HG03457 (cell line): ENCODE data around the gene ZNF829.
A peak's percentile ranks its signal among the peaks of the same experiment; 100 is the strongest.

ENCODE experiments used
- ATAC-seq: cut with Tn5 transposase; IDR thresholded peaks from one replicate; pipeline ENCODE4 v1.9.1; 2021; ENCODE audit warnings: moderate number of reproducible peaks; ENCODE audit not compliant: unreplicated experiment

The ZNF829 gene

GRCh38 chr19:36915992-36916830 lies at the start of gene ZNF829, which contains the start of gene ZNF568:
Gene ZNF829, minus strand, starts transcription at chr19:36916291. Its CDS starts 1,124 bp downstream, at chr19:36915167.
Gene ZNF568, plus strand, starts transcription at chr19:36916332. Its CDS starts 6,439 bp downstream, at chr19:36922771.
- ATAC-seq, result peak; percentile 82

- ATAC-seq, result no peak
Measured at GRCh38 chr19:36963280-36963679, 47.2 kb upstream of the ZNF829 start.

- no peak for ATAC-seq
Measured at GRCh38 chr19:36962346-36962745, 46.3 kb upstream of the ZNF829 start.

- no peak for ATAC-seq
Measured at GRCh38 chr19:36950335-36951119, 34.4 kb upstream of the ZNF829 start.

- ATAC-seq, result no peak
Measured at GRCh38 chr19:36939153-36939552, 23.1 kb upstream of the ZNF829 start.

GRCh38 chr19:36931684-36932083 lies 15.6 kb upstream of the ZNF829 start:
- ATAC-seq, result no peak

- no peak for ATAC-seq
Measured at GRCh38 chr19:36918090-36918489, 2.0 kb upstream of the ZNF829 start.

GRCh38 chr19:36916991-36917390 lies 900 bp upstream of the ZNF829 start:
- ATAC-seq, result no peak

- no peak for ATAC-seq
Measured at GRCh38 chr19:36898422-36898821, 17.7 kb downstream of the ZNF829 start.

- ATAC-seq, result no peak
Measured at GRCh38 chr19:36894849-36895383, 21.2 kb downstream of the ZNF829 start.

- ATAC-seq, result no peak
Measured at GRCh38 chr19:36891768-36892357, 24.2 kb downstream of the ZNF829 start.

GRCh38 chr19:36876993-36877938 lies 38.8 kb downstream of the ZNF829 start:
- no peak for ATAC-seq

GRCh38 chr19:36851898-36852297 lies 64.2 kb downstream of the ZNF829 start:
- no peak for ATAC-seq

- peak; percentile 54 for ATAC-seq
Measured at GRCh38 chr19:36850559-36851442, 65.3 kb downstream of the ZNF829 start, which contains the start of gene ZNF345. Gene ZNF345, plus strand, starts transcription at chr19:36850876. Its CDS starts 25,955 bp downstream, at chr19:36876831.

- ATAC-seq, result peak; percentile 75
Measured at GRCh38 chr19:36849701-36850558, 66.2 kb downstream of the ZNF829 start.

- ATAC-seq, result no peak
Measured at GRCh38 chr19:36847968-36848367, 68.1 kb downstream of the ZNF829 start.

- ATAC-seq, result no peak
Measured at GRCh38 chr19:36838784-36839324, 77.2 kb downstream of the ZNF829 start.
